Esophagus muscularis mucosa (tissue), 4 donors: ENCODE results near the gene CYSTM1. TPM values are rescaled to one million over a fixed set of nuclear protein-coding genes. Genes with fewer than 3 reads are reported as not detected.

Experiments
- DNase-seq: peaks from one replicate; pipeline ENCODE4 v3.0.0-alpha.2; 2017; ENCODE audit errors: extremely low spot score
- H3K27ac ChIP-seq, 4 donors: fragments of 200-600 bp; sonication (generic); replicated peaks in 1 of 4; 1 replicate in 3 of 4; 2 replicates in 1 of 4; pipeline ENCODE4 v1.5.1; 2016 to 2019; ENCODE audit warnings: mild to moderate bottlenecking in 1 of 4
- H3K27me3 ChIP-seq, 4 donors: fragments of 200-600 bp; sonication (generic); one replicate each; pipeline versions ENCODE4 v1.5.1 to v1.6.0; 2016 to 2019
- H3K36me3 ChIP-seq, 4 donors: fragments of 200-600 bp; sonication (generic); one replicate each; pipeline ENCODE4 v1.5.1; 2016 to 2019
- H3K4me1 ChIP-seq, 4 donors: fragments of 200-600 bp; sonication (generic); one replicate each; pipeline ENCODE4 v1.5.1; 2016 to 2019
- H3K4me3 ChIP-seq, 4 donors: fragments of 200-600 bp; sonication (generic); 1 replicate in 2 of 4; 2 replicates in 2 of 4; pipeline ENCODE4 v1.5.1; 2016 to 2019; ENCODE audit warnings: mild to moderate bottlenecking in 4 of 4, moderate library complexity in 1 of 4
- H3K9me3 ChIP-seq, 4 donors: fragments of 200-600 bp; sonication (generic); 1 replicate in 3 of 4; 2 replicates in 1 of 4; pipeline ENCODE4 v1.5.1; 2016 to 2019
- CTCF ChIP-seq, 3 experiments: fragments of 200-600 bp in 2 of 3; fragments of 450-650 bp in 1 of 3; sonication (generic) in 2 of 3; IDR thresholded peaks; one replicate each; pipeline ENCODE4 v1.5.1; 2017 to 2019; ENCODE audit warnings: antibody characterized with exemption in 3 of 3, mild to moderate bottlenecking in 2 of 3, moderate library complexity in 1 of 3
- EP300 ChIP-seq: sonication (generic); formaldehyde crosslinking; IDR thresholded peaks from one replicate; pipeline ENCODE4 v1.6.1; 2017; ENCODE audit warnings: antibody characterized with exemption
- POLR2A ChIP-seq: fragments of 450-650 bp; IDR thresholded peaks from one replicate; pipeline ENCODE4 v1.6.1; 2017; ENCODE audit warnings: antibody characterized with exemption, moderate library complexity, mild to moderate bottlenecking, low read depth
- POLR2AphosphoS5 ChIP-seq, 2 donors: sonication (generic); formaldehyde crosslinking; IDR thresholded peaks; one replicate each; pipeline ENCODE4 v1.6.1; 2017; ENCODE audit warnings: antibody characterized with exemption in 2 of 2
- WGBS: methylation state at CpG from one replicate; pipeline ENCODE4 v1.1.5; 2018; 5-methylcytosine and 5-hydroxymethylcytosine counted together
- intact Hi-C: fragments of 100-400 bp; cut with DNase I; formaldehyde crosslinking; loops from one replicate; pipeline ENCODE4 v1.15.1; 2023
- total RNA-seq, 4 donors: library from RNA; depleted of rRNA; stranded (reverse); fragments of >200 nt; gene quantifications; one replicate each; pipeline versions ENCODE4 v1.1.0 to v1.2.1, GENCODE V29; 2016

The CYSTM1 gene
- total RNA-seq, 4 donors from 2014 or later, result 54.0 to 81.0 (median 67.8) TPM

DNA sequence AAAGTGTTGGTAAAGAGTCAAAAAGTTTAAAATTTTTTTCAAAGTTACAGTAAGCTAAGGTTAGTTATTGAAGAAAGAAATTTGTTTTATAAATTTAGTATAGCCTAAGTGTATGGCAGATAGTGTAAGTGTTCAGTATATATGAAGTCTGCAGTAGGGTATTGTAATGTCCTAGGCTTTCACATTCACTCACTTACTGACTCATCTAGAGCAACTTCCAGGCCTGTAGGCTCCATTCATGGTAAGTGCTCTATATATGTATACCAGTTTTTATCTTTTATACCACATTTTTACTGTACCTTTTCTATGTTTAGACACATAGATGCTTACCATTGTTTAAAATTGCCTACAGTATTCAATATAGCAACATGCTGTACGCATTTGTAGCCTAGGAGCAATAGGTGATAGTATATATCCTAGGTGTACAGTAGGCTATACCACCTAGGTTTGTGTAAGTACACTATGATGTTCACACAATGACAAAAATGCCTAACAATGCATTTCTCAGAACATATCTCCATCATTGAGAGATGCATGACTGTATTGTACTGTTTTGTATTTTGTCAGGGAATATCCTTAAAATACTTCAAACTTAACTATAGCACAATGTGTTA lies 38.5 kb downstream of the CYSTM1 start:
- Histone ChIP-seq H3K4me1 (peaks cover 0 to 19% (median 5%) of the 10 kb centered on the region in 4 donors), H3K4me3 (no peak overlapping the region), H3K9me3 (no peaks in the 10 kb centered on the region), H3K36me3 (peaks cover 0 to 6% (median 0%) of the 10 kb centered on the region in 4 donors), H3K27ac (no peak overlapping the region), H3K27me3 (no peaks in the 10 kb centered on the region)
- TF ChIP-seq CTCF (IDR thresholded peaks at IDR 0.05), result no peak
- no peak for TF ChIP-seq POLR2AphosphoS5 (IDR thresholded peaks at IDR 0.05)
- no peak for TF ChIP-seq POLR2A
- no peak for TF ChIP-seq EP300
- 100% methylated on average over 1 of the region's 1 CpG for WGBS
- DNase-seq, result no peak
- intact Hi-C loops, result no loop called here

DNA sequence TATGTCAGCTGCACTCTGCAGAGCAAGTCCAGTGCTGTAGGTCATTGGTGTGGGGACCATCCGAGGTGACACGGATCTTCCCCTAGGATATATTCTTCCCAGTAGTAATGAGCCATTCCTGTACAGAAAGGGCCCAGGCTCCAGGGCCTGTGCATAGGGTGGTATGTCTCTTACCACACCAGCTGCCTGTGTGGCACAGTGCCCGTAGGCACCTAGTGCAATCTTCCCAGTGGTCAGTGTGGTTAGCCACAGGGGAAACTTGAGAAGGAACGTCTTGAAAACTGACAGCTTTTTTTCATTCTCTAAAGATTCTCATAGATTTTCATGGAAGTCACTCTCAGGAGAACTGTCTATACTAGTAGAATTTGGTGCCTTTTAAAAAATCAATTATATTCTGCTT lies 39.8 kb downstream of the CYSTM1 start:
- Histone ChIP-seq H3K27ac (no peak overlapping the region), H3K27me3 (no peaks in the 10 kb centered on the region), H3K4me1 (peaks cover 12 to 31% (median 18%) of the 10 kb centered on the region in 4 donors), H3K4me3 (no peak overlapping the region), H3K36me3 (peaks cover 0 to 6% (median 0%) of the 10 kb centered on the region in 4 donors), H3K9me3 (no peaks in the 10 kb centered on the region)
- no peak for TF ChIP-seq EP300
- no peak for TF ChIP-seq CTCF (IDR thresholded peaks at IDR 0.05)
- no peak for TF ChIP-seq POLR2AphosphoS5 (IDR thresholded peaks at IDR 0.05)
- TF ChIP-seq POLR2A, result no peak
- 70% methylated on average over 2 of the region's 4 CpGs for WGBS
- no peak for DNase-seq
- intact Hi-C loops, result no loop called here

- Histone ChIP-seq H3K27me3 (no peaks in the 10 kb centered on the region), H3K9me3 (no peaks in the 10 kb centered on the region), H3K4me1 (peaks cover 17 to 35% (median 23%) of the 10 kb centered on the region in 4 donors), H3K27ac (no peak overlapping the region), H3K36me3 (peaks cover 0 to 6% (median 0%) of the 10 kb centered on the region in 4 donors), H3K4me3 (no peak overlapping the region)
- no peak for TF ChIP-seq EP300
- no peak for TF ChIP-seq POLR2A
- no peak for TF ChIP-seq POLR2AphosphoS5 (IDR thresholded peaks at IDR 0.05)
- no peak for TF ChIP-seq CTCF (IDR thresholded peaks at IDR 0.05)
- DNase-seq, result no peak
- intact Hi-C loops, result no loop called here
- WGBS, result 88% methylated on average over 1 of the region's 1 CpG
Observed at GRCh38 chr5:140215276-140215675, 40.3 kb downstream of the CYSTM1 start.

GRCh38 chr5:140216478-140217074 lies 41.6 kb downstream of the CYSTM1 start:
- Histone ChIP-seq H3K36me3 (peaks cover 0 to 2% (median 0%) of the 10 kb centered on the region in 4 donors), H3K27me3 (no peaks in the 10 kb centered on the region), H3K9me3 (no peaks in the 10 kb centered on the region), H3K27ac (no peak overlapping the region), H3K4me1 (peaks cover 30 to 47% (median 36%) of the 10 kb centered on the region in 4 donors), H3K4me3 (no peak overlapping the region)
- TF ChIP-seq EP300 (no peak), POLR2A (no peak), CTCF (IDR thresholded peaks at IDR 0.05) (no peak), POLR2AphosphoS5 (IDR thresholded peaks at IDR 0.05) (no peak)
- intact Hi-C loops, result no loop called here
- no peak for DNase-seq
- 93% methylated on average over 5 of the region's 5 CpGs for WGBS
